NCI-H526 (cell line): Measurements from ENCODE around the gene GALNT14.

ENCODE experiments used
- DNase-seq, 2 experiments: peaks; one replicate each; lab custom pipeline; 2025; lab: John Stamatoyannopoulos, UW

Gene GALNT14

DNA sequence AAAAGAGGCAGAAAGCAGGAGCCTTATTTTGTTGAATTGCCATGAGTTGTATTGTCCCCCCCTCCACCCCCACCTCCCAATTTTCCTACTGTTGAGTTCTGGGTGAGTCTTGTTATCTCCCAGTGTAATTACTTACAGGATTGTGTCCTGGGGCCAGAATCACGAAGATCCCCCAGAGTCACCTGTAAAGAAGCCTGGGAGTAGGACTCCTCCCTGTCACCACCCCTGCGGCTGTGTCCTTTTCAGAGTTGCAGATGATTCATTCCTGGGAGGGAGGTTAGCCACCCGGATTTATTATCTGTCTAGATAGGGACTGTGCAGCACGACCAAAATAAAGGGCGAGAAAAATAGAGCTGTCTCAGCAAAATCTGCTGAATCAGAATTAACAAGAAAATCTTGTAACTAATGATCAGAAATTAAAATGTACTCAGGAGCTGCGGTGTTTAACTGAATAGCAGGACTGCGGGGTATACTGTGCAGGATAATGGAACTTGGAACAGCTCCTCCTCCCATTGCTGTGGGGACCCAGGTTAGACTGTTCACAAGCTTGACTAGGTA, 249.3 kb downstream of the GALNT14 start:
- DNase-seq, result no peak

DNA sequence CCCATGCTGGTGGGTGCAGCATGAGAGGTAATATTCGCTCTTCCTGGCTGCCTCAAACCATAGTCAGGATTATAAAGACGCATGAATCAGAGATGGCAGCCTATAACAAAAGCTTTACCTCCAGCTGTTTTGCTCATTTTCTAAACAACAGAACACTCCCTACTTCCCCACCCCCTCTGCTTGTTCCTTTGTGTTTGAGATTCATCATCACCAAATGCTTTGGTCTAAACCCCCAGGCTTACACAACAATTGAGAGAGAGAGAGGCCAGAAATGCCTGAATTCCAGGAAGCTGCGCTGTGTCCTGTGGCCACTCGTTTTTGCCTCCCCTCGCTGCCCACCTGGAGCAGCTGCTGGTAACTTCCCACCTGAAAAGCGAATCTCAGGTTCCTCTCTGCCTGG, 252.2 kb downstream of the GALNT14 start:
- no peak for DNase-seq

DNA sequence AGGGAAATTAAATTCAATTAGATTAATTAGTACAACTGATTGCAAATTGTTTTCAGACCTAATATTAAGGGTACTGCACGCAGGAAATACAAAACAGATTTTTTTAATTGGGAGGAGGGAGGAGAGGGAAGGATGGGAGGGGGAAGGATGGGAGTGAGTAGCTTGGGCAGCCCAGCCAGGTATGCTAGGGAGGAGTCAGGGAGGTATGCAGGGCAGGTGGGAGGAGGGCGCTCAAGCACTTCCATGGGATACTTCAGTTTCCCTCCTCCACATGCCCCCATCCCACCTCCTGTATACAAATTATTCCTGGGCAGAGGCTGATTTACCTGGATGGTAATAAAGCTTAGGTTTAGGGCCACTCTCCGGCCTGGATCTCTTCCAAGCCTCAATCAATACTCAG, 254.4 kb downstream of the GALNT14 start:
- peak; percentile 95 to 96 for DNase-seq

GRCh38 chr2:30883184-30883583, 255.1 kb downstream of the GALNT14 start:
- no peak for DNase-seq

- no peak for DNase-seq
Observed at GRCh38 chr2:30880516-30880915, 257.7 kb downstream of the GALNT14 start.

- DNase-seq, result no peak
Observed at GRCh38 chr2:30877833-30878232, 260.4 kb downstream of the GALNT14 start.

GRCh38 chr2:30872797-30873196, 265.4 kb downstream of the GALNT14 start:
- DNase-seq, result no peak

- DNase-seq, result peak; percentile 14 to 31
Observed at GRCh38 chr2:30871980-30872789, 266.1 kb downstream of the GALNT14 start.

- no peak for DNase-seq
Observed at GRCh38 chr2:30871440-30871839, 266.8 kb downstream of the GALNT14 start.

DNA sequence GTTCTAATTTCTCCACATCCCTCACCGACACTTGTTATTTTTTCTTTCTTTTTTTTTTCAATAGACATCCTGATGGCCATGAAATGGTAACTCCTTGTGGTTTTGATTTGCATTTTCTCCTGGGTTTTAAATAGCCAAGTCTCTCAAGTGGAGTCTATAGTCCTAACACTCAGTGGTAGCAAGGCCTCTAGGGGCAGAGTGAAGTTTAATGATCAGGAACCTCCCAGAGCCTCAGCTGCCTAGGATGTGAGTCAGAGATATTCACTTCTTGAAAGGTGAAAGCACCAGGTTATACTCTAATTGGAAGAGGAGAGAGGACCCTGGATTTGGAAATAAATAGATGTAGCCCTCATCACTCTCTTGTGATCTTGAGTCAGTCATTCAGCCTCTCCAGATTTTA, 268.3 kb downstream of the GALNT14 start:
- DNase-seq, result no peak

DNA sequence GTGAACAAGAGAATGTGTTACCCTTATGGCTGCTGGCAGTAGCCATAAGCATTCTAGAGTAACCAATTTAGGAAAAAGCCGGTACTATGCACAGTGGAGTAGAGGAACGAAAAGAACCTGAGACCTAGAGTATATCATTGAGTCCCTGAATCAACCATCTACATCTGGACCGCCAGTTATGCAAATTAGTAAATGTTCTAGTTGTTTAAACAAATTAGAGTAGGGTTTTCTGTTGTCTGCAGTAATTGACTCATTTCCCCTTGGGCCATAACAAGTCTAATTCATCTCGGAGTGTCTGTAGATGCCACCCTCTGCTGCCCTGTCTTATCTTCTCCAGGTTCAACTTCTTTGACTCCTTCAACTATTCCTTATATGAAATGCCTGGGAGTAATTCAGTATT, 270.9 kb downstream of the GALNT14 start:
- peak; percentile 85 to 87 for DNase-seq

DNA sequence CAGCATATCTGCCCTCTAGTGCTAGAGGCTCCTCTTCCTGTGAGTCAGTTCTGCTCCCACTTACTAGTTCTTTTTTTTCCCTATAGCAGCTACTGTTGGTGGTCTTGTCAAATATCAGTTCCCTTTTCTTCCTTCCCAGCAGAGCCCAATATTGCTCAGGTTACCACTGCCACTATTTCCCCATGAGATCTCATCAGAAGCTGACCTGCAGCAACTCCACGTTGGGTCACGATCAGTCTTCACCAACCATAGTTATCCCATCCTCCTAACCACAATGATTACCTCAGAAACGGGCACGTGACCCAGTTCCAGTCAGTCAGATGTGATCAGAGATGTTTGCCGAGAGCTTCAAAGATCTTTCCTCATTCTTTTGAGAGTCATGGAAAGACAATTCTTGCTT, 271.3 kb downstream of the GALNT14 start:
- no peak for DNase-seq

GRCh38 chr2:30865892-30866681, 272.2 kb downstream of the GALNT14 start:
- no peak for DNase-seq

- no peak for DNase-seq
Observed at GRCh38 chr2:30865243-30865642, 273.0 kb downstream of the GALNT14 start.

DNA sequence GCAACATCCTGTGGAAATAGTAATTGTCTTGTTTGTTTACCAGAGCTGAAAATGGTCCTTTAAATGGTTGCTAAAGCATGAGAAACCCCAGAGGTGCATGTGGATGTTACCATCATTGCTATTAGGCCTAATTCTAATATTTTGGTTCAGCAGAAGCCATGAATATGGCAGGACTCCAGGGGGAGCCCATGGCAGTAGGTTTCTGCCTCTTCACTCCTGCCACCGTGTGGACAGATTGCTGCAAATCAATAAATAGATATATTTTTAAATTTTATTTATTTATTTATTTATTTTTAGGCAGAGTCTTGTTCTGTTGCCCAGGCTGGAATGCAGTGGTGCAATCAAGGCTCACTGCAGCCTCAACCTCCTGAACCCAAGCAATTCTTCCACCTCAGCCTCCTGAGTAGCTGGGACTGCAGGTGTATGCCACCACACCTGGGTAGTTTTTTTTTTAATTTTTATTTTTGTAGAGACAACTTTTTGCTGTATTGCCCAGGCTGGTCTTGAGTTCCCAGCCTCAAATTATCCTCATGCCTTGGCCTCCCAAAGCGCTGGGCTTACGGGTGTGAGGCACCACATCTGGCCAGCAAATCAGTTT, 276.1 kb downstream of the GALNT14 start:
- peak; percentile 57 to 77 for DNase-seq

DNA sequence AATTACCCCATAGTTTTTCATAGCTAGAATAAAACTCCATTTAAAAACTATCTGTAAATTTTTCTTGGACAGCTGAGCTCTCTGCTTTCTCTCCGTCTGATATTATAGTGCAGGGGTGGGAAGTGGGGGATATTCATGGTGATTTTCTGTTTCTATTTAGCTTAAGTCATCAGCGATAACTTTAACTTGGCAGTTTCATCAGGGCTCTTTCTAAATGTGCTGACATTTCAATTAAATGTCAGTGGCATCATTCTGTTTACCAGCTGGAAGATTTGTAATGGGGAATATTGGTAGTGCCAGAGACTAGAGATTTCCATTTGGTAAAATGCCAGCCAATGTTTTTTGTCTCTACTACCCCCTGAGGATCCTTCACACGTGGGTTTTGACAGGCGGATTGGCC, 277.5 kb downstream of the GALNT14 start:
- DNase-seq, result no peak
